NOMO-1 (cell line): ENCODE measurements around the gene C1QTNF12.

Experiments used
- DNase-seq, 2 experiments: peaks; one replicate each; lab custom pipeline; 2025; ENCODE audit not compliant: unreplicated experiment in 2 of 2; lab: John Stamatoyannopoulos, UW

The C1QTNF12 gene

GRCh38 chr1:1246577-1247340, at the start of gene C1QTNF12:
C1QTNF12 (minus strand) TSS chr1:1246722; CDS start chr1:1246690, 32 bp downstream.
- no peak for DNase-seq

GRCh38 chr1:1295154-1295923, 48.8 kb upstream of the C1QTNF12 start:
- DNase-seq, result no peak

DNA sequence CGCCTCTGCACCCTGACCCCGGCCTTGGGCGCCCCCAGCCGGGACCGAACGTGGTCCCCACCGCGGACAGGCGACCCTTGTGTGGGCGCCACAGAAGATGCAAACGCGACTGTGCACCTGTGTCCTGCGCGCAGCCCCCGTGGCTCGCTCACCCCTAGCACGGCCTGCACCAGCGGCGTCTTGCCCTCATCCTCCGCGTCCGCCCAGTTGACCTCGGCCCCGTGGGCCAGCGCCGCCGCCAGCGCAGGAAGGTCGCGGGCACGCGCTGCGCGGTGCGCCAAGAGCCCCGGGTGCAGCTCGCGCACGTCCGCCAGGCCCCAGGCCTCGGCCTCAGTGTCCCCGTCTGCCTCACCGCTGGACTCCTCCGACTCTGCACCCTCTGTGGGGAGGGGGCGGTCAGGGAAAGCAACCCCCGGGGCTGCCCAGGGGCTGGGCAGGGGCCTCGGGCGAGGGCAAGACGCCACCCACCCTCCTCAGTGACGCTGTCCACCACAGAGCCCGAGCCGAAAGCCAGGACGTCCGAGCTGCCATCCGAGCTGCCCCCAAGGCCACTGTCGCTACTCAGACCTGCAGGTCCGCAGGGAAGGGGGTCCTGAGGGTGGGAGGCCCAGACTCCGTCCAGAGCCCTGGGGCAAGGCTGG, 47.8 kb upstream of the C1QTNF12 start:
- no peak for DNase-seq

GRCh38 chr1:1293263-1294249, 47.0 kb upstream of the C1QTNF12 start:
- no peak for DNase-seq

- DNase-seq, result no peak
Observed at GRCh38 chr1:1292851-1293250, 46.3 kb upstream of the C1QTNF12 start.

DNA sequence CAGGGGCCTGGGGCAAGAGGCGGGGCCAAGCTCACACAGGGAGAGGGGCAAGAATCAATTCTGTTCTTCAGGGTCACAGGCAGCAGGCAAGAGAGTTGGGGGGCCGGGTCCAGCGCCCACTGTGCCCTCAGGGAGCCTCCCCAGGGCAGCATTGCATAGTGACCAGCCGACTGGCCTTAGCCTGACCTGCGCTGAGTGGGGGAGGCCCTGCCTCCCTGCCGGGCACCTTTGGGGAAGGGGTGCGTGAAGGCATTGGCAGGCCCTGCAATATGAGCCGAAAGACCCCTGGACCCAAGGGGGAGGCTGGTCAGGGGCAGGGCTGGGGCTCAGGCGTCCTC, 45.9 kb upstream of the C1QTNF12 start:
- no peak for DNase-seq

GRCh38 chr1:1291548-1292441, 45.3 kb upstream of the C1QTNF12 start:
- peak; percentile 42 to 54 for DNase-seq

GRCh38 chr1:1291023-1291528, 44.6 kb upstream of the C1QTNF12 start:
- DNase-seq, result no peak

DNA sequence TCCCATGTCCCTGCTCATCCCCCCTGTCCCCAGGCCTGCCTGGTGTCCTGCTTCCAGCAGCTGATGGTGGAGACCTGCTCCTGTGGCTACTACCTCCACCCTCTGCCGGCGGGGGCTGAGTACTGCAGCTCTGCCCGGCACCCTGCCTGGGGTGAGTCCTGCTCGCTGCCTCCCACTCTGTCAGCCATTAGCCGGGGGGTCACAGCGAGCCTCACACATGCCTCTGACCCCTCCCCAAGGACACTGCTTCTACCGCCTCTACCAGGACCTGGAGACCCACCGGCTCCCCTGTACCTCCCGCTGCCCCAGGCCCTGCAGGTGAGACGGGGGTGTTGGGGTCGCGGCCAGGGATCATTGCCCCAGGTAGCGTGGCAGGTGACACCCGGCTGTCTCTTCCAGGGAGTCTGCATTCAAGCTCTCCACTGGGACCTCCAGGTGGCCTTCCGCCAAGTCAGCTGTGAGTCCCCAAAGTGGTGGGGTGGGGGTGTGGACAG, 43.8 kb upstream of the C1QTNF12 start:
- peak in 1 of 2 experiments; percentile 33 for DNase-seq

GRCh38 chr1:1287288-1288110, 41.0 kb upstream of the C1QTNF12 start:
- no peak for DNase-seq

DNA sequence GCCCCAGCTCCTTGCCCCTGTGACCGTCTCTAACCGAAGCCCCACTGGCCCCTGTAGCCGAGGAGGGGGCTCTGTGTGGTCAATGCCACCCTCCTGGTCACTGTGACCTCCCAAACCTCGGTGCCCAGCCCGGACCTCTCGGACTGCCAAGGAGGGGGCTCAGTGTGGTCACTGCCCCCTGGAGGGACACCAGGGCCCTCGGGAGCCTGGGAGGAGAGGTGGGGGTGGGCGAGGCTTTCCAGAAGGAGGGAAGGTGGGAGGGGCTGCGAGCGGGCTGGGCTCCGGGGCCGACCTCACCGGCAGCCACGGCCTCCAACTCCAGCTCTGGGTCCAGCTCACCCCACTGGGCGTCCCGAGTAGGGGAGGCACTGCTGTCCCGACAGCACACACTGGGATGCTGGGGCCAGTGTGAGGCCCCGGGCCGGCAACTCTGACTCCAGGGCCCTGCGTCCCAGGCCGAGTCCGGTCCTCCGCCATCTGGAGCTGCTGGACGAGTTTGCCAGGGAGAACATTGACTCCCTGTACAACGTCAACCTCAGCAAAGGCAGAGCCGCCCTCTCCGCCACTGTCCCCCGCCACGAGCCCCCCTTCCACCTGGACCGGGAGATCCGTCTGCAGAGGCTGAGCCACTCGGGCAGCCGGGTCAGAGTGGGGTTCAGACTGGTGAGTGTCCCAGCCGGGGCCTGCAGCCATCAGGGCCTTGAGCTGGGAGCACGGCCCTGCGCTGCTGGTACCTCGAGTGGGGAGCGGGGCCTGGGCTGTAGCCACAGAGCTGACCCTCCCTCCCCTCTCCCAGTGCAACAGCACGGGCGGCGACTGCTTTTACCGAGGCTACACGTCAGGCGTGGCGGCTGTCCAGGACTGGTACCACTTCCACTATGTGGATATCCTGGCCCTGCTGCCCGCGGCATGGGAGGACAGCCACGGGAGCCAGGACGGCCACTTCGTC, 40.1 kb upstream of the C1QTNF12 start:
- no peak for DNase-seq

DNA sequence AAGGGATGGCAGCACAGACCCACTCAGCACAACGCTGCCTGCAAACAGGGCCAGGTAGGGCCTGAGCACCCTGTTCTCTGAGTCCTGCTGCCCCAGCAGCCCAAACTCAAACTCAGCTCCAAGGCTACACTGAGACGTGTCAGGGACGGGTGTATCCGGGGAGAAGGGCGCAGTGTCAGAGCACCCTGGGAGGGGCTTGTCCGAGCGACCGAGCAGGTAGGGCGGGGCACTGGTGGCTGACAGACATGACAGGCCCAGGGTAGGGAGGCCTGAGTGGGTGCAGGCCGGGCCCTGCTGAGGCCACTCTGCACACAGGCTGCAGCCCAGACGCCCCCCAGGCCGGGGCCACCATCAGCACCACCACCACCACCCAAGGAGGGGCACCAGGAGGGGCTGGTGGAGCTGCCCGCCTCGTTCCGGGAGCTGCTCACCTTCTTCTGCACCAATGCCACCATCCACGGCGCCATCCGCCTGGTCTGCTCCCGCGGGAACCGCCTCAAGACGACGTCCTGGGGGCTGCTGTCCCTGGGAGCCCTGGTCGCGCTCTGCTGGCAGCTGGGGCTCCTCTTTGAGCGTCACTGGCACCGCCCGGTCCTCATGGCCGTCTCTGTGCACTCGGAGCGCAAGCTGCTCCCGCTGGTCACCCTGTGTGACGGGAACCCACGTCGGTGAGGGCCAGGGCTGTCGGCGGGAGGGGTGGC, 39.2 kb upstream of the C1QTNF12 start:
- DNase-seq, result no peak

DNA sequence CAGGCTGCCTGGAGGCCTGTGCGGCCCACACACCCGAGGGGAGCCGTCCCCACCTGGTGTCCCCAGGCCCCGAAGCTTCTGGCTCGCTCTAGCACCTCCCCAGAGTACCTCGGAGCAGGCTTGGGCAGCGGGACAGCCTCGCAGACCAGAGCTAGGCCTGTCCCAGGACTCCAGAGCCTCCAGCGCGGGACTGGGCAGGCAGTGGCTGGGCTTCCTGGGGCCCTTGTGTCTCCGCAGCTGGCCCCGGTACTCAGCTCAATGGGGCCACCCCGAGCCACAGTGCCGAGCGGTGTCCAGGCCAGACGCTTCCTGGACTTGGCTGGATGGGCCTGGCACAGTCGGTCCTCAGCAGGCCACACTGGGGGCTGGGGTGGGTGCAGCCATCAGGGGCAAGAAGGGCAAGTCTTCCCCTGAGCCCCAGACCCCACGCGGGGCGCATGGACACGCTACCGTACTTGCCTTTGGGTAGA, 38.6 kb upstream of the C1QTNF12 start:
- DNase-seq, result no peak

DNA sequence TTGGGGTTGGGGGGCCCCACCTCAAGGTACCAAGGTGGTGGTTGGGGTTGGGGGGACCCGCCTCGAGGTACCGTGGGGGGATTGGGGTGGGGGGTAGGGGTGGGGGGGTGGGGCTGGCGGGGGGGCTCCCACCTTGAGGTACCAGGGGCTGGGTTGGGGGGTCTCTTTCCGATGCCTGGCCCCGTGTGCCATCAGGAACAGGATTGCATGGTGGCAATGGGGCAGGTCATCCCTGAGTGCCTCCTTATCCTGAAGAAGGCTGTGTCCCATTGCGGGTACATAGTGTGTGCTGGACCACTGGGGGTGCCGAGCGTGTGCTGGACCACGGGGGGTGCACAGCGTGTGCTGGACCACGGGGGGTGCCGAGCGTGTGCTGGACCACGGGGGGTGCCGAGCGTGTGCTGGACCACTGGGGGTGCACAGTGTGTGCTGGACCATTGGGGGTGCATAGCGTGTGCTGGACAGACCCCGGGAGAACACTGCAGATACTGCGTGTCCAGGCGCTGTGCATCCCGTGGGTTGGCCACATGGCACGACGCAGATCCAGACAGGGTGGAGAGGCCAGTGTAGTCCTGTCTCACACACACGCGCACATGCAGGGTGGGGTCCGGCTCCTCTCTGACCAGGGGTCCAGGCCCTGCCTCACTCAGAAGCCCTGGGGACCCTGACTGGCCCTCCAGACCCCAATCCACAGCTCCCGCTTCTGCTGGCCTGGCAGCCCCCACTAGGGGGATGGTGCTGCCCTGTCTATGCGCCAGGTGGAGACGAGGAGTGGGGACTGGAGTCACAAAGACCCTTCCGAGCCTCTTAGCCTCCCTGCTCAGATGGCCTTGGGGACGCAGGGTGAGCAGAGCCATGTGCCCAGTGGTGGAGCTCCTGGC, 37.9 kb upstream of the C1QTNF12 start:
- no peak for DNase-seq

DNA sequence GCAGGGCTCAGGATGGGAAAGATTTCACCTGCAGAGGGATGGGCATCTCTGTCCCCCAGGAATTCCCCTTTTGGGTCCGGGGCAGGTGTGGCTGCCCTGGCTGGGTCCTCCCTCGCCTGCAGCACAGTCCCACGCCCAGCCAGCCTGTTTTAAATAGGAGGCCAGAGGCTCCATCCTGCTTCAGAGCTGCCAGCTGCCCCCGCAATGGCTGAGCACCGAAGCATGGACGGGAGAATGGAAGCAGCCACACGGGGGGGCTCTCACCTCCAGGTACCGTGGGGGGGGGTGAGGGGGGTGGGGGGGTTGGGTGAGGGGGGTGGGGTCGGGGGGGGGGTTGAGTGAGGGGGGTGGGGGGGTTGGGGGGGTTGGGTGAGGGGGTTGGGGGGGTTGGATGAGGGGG, 37.3 kb upstream of the C1QTNF12 start:
- DNase-seq, result no peak

GRCh38 chr1:1282998-1283397, 36.5 kb upstream of the C1QTNF12 start:
- no peak for DNase-seq
